Superior temporal gyrus (tissue), 1 donor: ENCODE results near the gene CAPN7.

Experiments used
- DNase-seq: peaks from one replicate; pipeline ENCODE4 v3.0.0-alpha.2; 2016; ENCODE audit errors: extremely low spot score

The CAPN7 gene

DNA sequence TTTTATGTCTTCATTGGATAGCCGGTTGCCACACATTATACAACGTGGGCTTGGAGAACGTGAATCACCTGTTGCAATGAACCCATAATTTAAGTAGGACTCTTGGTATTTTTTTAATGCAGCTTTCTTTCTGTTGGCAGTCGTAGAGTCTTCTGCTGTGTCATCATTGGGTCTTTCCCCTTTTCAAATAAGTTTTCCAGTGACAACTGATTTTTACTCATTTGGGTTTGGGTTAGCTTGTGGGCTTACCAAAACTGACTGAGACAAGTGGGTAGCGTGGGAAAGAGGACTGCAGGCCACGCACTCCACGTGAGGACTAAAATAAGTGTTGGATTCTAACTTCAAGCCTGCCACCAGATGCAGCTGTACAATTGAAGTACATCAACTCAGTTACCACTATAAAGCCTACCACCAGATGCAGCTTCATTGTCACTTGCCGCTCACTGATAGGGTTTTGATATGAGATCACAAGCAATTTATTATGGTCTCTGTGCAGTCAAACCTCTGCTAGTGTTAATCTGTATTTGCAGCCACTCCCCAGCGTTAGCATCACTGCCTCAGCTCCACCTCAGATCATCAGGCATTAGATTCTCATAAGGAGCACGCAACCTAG lies 6.4 kb upstream of the CAPN7 start:
- DNase-seq = no peak

GRCh38 chr3:15204005-15204404 lies 2.0 kb upstream of the CAPN7 start:
- DNase-seq = no peak

- no peak for DNase-seq
Observed at GRCh38 chr3:15205482-15205933, 538 bp upstream of the CAPN7 start.

GRCh38 chr3:15206662-15207576 lies 873 bp downstream of the CAPN7 start:
- peak; percentile 52 for DNase-seq

DNA sequence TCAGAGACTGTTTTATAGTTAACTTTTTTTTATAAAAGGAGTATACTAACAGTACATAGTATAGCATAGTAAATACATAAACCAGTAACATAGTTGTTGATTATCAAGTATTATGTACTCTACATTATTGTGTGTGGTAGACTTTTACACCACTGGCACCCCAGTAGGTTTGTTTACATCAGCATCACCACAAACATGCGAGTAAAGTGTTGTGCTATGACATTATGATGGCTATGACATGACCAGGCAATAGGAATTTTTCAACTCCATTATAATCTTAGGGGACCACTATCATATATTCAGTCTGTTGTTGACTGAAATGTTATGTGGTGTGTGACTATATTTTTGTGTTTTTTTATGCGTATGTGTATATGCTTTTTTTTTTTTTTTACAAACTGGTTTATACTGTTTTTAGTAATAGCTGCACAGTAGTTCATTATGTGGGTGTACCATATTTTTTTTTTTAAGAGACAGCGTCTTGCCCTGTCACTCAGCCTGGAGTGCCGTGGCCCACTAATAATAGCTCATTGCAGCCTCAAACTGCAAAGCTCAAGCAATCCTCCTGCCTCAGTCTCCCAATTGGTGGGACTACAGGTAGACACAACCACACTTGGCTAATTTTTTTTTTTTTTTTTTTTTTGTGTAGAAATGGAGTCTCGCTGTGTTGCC lies 1.9 kb downstream of the CAPN7 start:
- DNase-seq = no peak

- DNase-seq = no peak
Observed at GRCh38 chr3:15211937-15212336, 5.9 kb downstream of the CAPN7 start.

- no peak for DNase-seq
Observed at GRCh38 chr3:15214758-15215157, 8.7 kb downstream of the CAPN7 start.

DNA sequence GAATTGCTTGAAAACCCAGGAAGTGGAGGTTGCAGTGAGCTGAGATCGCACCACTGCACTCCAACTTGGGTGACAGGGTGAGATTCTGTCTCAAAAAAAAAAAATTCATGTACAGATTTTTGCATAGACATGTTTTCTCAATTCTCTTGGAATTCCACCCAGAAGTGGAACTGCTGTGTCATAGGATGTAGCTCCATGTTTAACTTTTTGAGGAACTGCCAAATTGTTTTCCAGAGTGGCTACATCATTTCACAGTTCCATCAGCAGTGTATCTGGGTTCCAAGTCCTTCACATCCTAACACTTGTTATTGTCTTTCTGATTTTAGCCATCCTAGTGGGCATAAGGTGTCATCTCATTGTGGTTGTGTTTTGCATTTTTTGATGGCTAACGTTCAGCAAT lies 9.9 kb downstream of the CAPN7 start:
- DNase-seq = no peak

DNA sequence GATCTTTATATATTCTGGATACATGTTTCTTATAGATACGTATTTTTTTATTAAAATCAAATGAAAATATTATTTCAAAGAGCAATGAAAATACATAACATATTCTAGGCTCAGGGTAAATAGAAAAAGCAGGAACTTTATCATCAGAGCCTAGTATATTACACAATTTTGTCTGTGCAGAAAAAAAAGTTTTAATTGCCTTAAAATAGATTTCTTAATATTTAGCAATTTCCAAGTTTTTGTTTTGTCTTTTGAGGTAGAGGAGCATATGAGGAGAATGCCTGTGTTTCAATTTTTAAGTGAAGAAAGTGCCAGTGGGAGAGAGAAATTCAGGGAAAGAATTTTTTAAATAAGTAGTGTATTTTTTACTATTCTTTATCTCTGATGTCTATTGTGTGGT lies 10.5 kb downstream of the CAPN7 start:
- no peak for DNase-seq

DNA sequence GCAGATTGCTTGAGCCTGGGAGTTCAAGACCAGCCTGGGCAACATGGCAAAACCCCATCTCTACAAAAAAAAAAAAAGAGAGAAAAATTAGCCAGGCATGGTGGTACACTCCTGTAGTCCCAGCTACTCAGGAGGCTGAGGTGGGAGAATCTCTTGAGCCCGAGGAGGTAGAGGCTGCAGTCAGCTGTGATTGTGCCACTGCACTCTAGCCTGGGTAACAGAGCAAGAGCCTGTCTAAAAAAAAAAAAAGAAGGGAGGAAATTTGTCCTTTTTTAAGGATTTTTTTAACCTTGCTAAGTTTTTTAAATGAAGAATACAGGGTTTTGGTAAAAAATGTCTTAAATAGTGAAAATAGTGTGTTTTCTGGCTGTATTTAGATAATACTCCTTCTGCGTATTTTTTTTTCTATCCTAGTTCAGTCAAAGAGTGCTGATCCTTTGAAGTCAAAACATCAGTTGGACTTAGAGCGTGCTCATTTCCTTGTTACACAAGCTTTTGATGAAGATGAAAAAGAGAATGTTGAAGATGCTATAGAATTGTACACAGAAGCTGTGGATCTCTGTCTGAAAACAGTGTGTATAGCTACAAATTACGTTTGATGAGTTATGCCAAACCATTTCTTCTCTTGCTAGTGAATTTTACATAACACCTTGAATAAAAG lies 11.1 kb downstream of the CAPN7 start:
- DNase-seq = no peak

GRCh38 chr3:15217841-15218267 lies 11.8 kb downstream of the CAPN7 start:
- no peak for DNase-seq

DNA sequence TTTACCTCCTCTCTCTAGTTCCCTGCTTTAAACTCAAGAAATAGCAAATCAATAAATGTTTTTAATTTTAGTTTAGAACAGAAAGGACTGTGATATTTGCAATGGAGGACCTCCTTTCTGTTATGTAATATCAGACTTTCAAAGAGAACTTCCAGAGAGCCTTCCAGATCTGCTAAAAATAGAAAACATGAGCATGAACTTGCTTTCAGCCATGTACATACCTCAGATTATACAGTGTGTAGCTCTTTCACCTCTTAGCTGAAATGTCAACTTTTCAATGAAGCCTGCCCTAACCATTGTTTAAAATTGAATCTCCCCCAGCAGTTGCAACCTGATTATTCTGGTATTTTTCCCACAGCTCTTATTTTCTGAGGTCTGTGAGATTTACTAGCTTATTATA lies 12.6 kb downstream of the CAPN7 start:
- DNase-seq = no peak

GRCh38 chr3:15220056-15220455 lies 14.0 kb downstream of the CAPN7 start:
- no peak for DNase-seq

- no peak for DNase-seq
Observed at GRCh38 chr3:15220661-15221060, 14.6 kb downstream of the CAPN7 start.

- DNase-seq = no peak
Observed at GRCh38 chr3:15221574-15222217, 15.7 kb downstream of the CAPN7 start.

GRCh38 chr3:15223685-15224572 lies 17.9 kb downstream of the CAPN7 start:
- peak; percentile 61 for DNase-seq

- DNase-seq = no peak
Observed at GRCh38 chr3:15228147-15228546, 22.1 kb downstream of the CAPN7 start.

DNA sequence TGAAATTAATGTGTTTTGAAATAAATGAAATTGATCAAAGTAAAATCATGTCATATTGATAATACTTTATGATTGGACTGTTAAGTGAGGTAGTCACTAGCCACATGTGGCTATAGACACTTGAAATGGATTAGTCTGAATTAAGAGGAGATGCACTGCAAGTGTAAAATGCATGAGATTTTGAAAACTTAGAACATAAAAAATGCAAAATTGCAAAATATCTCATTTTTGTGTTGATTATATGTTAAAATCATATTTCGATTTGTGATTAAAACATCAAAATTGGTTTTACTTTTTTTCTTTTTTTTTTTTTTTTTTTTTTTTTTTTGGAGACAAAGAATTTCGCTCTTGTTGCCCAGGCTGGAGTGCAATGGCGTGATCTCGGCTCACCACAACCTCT lies 23.2 kb downstream of the CAPN7 start:
- no peak for DNase-seq

GRCh38 chr3:15241341-15241740 lies 35.3 kb downstream of the CAPN7 start:
- DNase-seq = no peak

DNA sequence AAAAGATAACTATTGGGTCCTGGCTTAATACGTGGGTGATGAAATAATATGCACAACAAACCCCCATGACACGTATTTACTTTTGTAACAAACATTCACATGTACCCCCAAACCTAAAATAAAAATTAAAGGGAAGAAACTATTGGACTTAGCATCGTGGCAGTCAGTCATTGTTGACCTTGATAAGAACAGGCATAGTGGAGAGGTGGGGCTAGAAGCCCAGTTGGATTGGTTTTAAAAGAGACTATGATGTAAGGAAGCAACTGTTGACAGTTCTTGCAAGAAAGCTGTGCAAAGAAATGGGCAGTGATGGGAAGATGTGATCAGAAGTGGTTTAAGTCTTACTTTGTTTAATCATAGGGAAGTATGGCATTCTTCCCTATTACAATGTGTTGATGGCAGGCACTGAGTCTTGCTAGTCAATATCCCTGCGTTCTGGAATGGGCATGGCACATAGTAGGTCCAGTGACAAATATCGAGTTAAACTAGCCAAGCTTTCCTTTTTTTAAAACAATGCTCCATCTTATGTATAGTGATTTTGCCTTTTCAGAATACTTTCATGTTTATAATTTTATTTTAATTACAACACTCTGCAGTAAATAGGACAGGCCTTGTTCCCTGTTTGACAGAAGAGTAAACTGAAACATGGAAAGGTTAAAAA lies 37.9 kb downstream of the CAPN7 start:
- no peak for DNase-seq
